Gastroesophageal sphincter (tissue), 3 donors: ENCODE measurements around the gene GADD45B.

ENCODE experiments used
- CTCF ChIP-seq, 4 experiments: fragments of 200-600 bp in 2 of 4; fragments of 450-650 bp in 2 of 4; sonication (generic) in 1 of 4; IDR thresholded peaks; one replicate each; pipeline ENCODE4 v1.5.1; 2017 to 2019; ENCODE audit warnings: antibody characterized with exemption in 4 of 4, mild to moderate bottlenecking in 2 of 4, moderate library complexity in 2 of 4
- EP300 ChIP-seq: sonication (generic); formaldehyde crosslinking; IDR thresholded peaks from one replicate; pipeline ENCODE4 v1.6.1; 2017; ENCODE audit warnings: antibody characterized with exemption, mild to moderate bottlenecking
- POLR2A ChIP-seq, 2 donors: fragments of 450-650 bp; IDR thresholded peaks; one replicate each; pipeline ENCODE4 v1.6.1; 2017; ENCODE audit warnings: antibody characterized with exemption in 2 of 2, mild to moderate bottlenecking in 2 of 2, moderate library complexity in 1 of 2
- POLR2AphosphoS5 ChIP-seq: sonication (generic); formaldehyde crosslinking; IDR thresholded peaks from one replicate; pipeline ENCODE4 v1.6.1; 2017; ENCODE audit warnings: antibody characterized with exemption

- peak; percentile 28 to 60 for TF ChIP-seq POLR2A (IDR thresholded peaks at IDR 0.05)
- no peak for TF ChIP-seq EP300
- peak; percentile 62 for TF ChIP-seq POLR2AphosphoS5
- no peak for TF ChIP-seq CTCF (IDR thresholded peaks at IDR 0.05)
Measured at GRCh38 chr19:2427429-2428320, 48.3 kb upstream of the GADD45B start, which contains the start of gene TIMM13.
